Stimulated activated CD4-positive, alpha-beta T cell treated with anti-CD3 and anti-CD28 coated beads, Interleukin-4, amount 100 ng/mL, for 24 hours (primary cell): ENCODE results near the gene GFRA4.

Source experiments
- DNase-seq: peaks from one replicate; pipeline ENCODE4 v3.0.0-alpha.2; 2020

Gene GFRA4

GRCh38 chr20:3673221-3674070, 10.2 kb upstream of the GFRA4 start:
- no peak for DNase-seq

GRCh38 chr20:3672547-3673171, 9.5 kb upstream of the GFRA4 start:
- DNase-seq: no peak

- no peak for DNase-seq
Observed at GRCh38 chr20:3671986-3672546, 8.9 kb upstream of the GFRA4 start.

- no peak for DNase-seq
Observed at GRCh38 chr20:3670945-3671344, 7.7 kb upstream of the GFRA4 start.

- no peak for DNase-seq
Observed at GRCh38 chr20:3670511-3670910, 7.3 kb upstream of the GFRA4 start.

- no peak for DNase-seq
Observed at GRCh38 chr20:3669710-3670367, 6.6 kb upstream of the GFRA4 start.

- DNase-seq: no peak
Observed at GRCh38 chr20:3667434-3668037, 4.3 kb upstream of the GFRA4 start.

GRCh38 chr20:3663858-3664257, 659 bp upstream of the GFRA4 start:
- no peak for DNase-seq

- no peak for DNase-seq
Observed at GRCh38 chr20:3661814-3662665, 1.2 kb downstream of the GFRA4 start.

- DNase-seq: no peak
Observed at GRCh38 chr20:3661060-3661813, 2.0 kb downstream of the GFRA4 start.

- no peak for DNase-seq
Observed at GRCh38 chr20:3660262-3661059, 2.7 kb downstream of the GFRA4 start.

- no peak for DNase-seq
Observed at GRCh38 chr20:3659492-3660261, 3.5 kb downstream of the GFRA4 start.

- DNase-seq: no peak
Observed at GRCh38 chr20:3658716-3659491, 4.3 kb downstream of the GFRA4 start.

GRCh38 chr20:3658019-3658715, 5.0 kb downstream of the GFRA4 start:
- DNase-seq: no peak

- no peak for DNase-seq
Observed at GRCh38 chr20:3655131-3655405, 8.1 kb downstream of the GFRA4 start.

GRCh38 chr20:3654326-3655130, 8.7 kb downstream of the GFRA4 start:
- DNase-seq: no peak

GRCh38 chr20:3653921-3654320, 9.3 kb downstream of the GFRA4 start:
- no peak for DNase-seq
